Fibroblast of lung (primary cell): Measurements from ENCODE around the gene EFNA2. TPM values are rescaled to one million over a fixed set of nuclear protein-coding genes. Genes with fewer than 3 reads are reported as not detected.

Source experiments
- DNase-seq, 2 donors: peaks; one replicate each; pipeline versions ENCODE4 v3.0.0 to v3.0.0-alpha.2; 2010; ENCODE audit warnings: low read depth in 2 of 2
- H2AFZ ChIP-seq: 2 replicates; pipeline ENCODE4 v1.5.1; 2012; ENCODE audit warnings: low read length, control low read depth, inconsistent platforms
- H3K27ac ChIP-seq: 2 replicates; pipeline ENCODE4 v1.5.1; 2011; ENCODE audit warnings: low read length, control low read depth; ENCODE audit not compliant: insufficient read depth
- H3K27me3 ChIP-seq: 2 replicates; pipeline ENCODE4 v1.5.1; 2011; ENCODE audit warnings: mild to moderate bottlenecking, low read length; ENCODE audit not compliant: control insufficient read depth, insufficient read depth
- H3K36me3 ChIP-seq: 2 replicates; pipeline ENCODE4 v1.5.1; 2011; ENCODE audit warnings: low read length; ENCODE audit not compliant: control insufficient read depth, insufficient read depth
- H3K4me1 ChIP-seq: 2 replicates; pipeline ENCODE4 v1.5.1; 2011; ENCODE audit warnings: low read length; ENCODE audit not compliant: control insufficient read depth, insufficient read depth; ENCODE audit errors: extremely low read depth
- H3K4me2 ChIP-seq: 2 replicates; pipeline ENCODE4 v1.5.1; 2011; ENCODE audit warnings: low read length, control low read depth; ENCODE audit not compliant: insufficient read depth; ENCODE audit errors: extremely low read depth
- H3K4me3 ChIP-seq, 4 experiments: fragments of 200-600 bp in 1 of 4; sonication (generic) in 1 of 4; replicated peaks in 1 of 4; 2 replicates each; pipeline ENCODE4 v1.5.1; 2011 to 2016; ENCODE audit warnings: low read length in 4 of 4, low read depth in 3 of 4, mild to moderate bottlenecking in 3 of 4, control low read depth in 2 of 4, inconsistent platforms in 1 of 4, mixed read lengths in 1 of 4; ENCODE audit not compliant: insufficient read depth in 1 of 4; ENCODE audit errors: control extremely low read depth in 1 of 4
- H3K79me2 ChIP-seq: 2 replicates; pipeline ENCODE4 v1.5.1; 2012; ENCODE audit warnings: mild to moderate bottlenecking, low read length, inconsistent platforms; ENCODE audit not compliant: control insufficient read depth, insufficient read depth
- H3K9ac ChIP-seq: 2 replicates; pipeline ENCODE4 v1.5.1; 2011; ENCODE audit warnings: mild to moderate bottlenecking, low read length, control low read depth; ENCODE audit not compliant: insufficient read depth
- H3K9me3 ChIP-seq: 2 replicates; pipeline ENCODE4 v1.5.1; 2012; ENCODE audit warnings: low read depth, low read length; ENCODE audit not compliant: control insufficient read depth, insufficient read depth
- H4K20me1 ChIP-seq: 2 replicates; pipeline ENCODE4 v1.5.1; 2011; ENCODE audit warnings: low read length; ENCODE audit not compliant: control insufficient read depth, insufficient read depth; ENCODE audit errors: extremely low read depth
- CTCF ChIP-seq, 2 donors: IDR thresholded peaks in 1 of 2; conservative IDR thresholded peaks in 1 of 2; 1 replicate in 1 of 2; 2 replicates in 1 of 2; pipeline ENCODE4 v1.5.1; 2011 to 2012; ENCODE audit warnings: low read length in 2 of 2, control low read depth in 1 of 2, inconsistent platforms in 1 of 2, low read depth in 1 of 2, mild to moderate bottlenecking in 1 of 2
- EZH2 ChIP-seq: IDR thresholded peaks from 2 replicates; pipeline ENCODE4 v1.5.1; 2012; ENCODE audit warnings: low read length, control low read depth, mild to moderate bottlenecking; ENCODE audit errors: missing control alignments
- polyA plus RNA-seq, 2 donors: library from polyadenylated mRNA; depleted of rRNA in 1 of 2; stranded (reverse) in 1 of 2; unstranded in 1 of 2; fragments of >200 nt; gene quantifications; 2 replicates each; pipeline ENCODE4 v1.2.1, GENCODE V29; 2011 to 2012; ENCODE audit warnings: missing spikeins in 1 of 2
- total RNA-seq: library from RNA; depleted of rRNA; stranded (reverse); fragments of >200 nt; gene quantifications from 2 replicates; pipeline ENCODE4 v1.2.1, GENCODE V29; 2014

The EFNA2 gene
- total and polyA plus RNA-seq, 2 donors (not counting 1 experiment from before 2014, with no cell fraction given), result 0.17 TPM; not detected in 1

DNA sequence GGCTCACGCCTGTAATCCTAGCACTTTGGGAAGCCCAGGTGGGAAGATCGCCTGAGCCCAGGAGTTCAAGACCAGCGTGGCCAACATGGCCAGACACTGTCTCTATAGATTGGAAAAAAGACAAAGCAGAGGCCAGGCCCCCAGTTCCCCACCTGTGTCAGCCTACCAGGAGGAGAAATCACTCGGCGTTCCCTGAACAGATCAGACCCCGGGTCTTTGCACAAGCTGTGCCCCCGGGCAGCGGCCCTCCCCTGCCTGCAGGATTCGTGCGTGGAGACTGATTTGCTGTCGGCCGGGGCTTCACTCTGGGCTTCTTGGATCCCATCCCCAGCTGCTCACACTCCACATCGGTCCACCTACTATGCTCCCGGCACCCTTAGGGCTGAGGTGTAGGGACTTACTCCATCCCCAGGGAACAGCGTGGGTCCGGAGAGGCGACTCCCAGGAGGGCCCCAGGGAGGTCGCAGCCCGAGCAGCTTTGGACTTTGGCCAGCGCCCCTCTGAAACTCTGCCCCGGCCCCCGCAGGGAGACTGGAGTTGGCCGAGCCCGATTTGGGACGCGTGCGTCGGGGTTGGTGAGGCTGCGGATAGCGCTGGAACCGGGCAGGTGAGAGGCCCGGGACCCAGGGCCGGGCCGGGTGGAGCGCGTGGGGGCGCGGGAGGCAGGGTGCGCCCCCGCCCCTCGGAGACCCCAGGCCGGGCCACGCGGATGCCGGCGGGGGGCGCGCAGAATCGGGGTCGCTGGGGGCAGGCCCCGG is 515 bp upstream of the EFNA2 start:
- Histone ChIP-seq H3K79me2 (no peaks in the 10 kb centered on the region), H2AFZ (no peak overlapping the region), H3K4me3 (no peak overlapping the region), H3K36me3 (peaks cover under 1% of the 10 kb centered on the region), H3K9ac (no peak overlapping the region), H4K20me1 (no peaks in the 10 kb centered on the region), H3K4me2 (no peak overlapping the region), H3K27ac (no peak overlapping the region), H3K27me3 (peaks cover 31% of the 10 kb centered on the region), H3K9me3 (no peaks in the 10 kb centered on the region), H3K4me1 (no peaks in the 10 kb centered on the region)
- DNase-seq, result no peak
- TF ChIP-seq CTCF (conservative IDR thresholded peaks at IDR 0.05 in 1 of 2, IDR thresholded peaks at IDR 0.05 in 1 of 2; ENCODE audit: low read depth in 1 of 2, low read length in 2 of 2) (no peak), EZH2 (peak; percentile 93)

DNA sequence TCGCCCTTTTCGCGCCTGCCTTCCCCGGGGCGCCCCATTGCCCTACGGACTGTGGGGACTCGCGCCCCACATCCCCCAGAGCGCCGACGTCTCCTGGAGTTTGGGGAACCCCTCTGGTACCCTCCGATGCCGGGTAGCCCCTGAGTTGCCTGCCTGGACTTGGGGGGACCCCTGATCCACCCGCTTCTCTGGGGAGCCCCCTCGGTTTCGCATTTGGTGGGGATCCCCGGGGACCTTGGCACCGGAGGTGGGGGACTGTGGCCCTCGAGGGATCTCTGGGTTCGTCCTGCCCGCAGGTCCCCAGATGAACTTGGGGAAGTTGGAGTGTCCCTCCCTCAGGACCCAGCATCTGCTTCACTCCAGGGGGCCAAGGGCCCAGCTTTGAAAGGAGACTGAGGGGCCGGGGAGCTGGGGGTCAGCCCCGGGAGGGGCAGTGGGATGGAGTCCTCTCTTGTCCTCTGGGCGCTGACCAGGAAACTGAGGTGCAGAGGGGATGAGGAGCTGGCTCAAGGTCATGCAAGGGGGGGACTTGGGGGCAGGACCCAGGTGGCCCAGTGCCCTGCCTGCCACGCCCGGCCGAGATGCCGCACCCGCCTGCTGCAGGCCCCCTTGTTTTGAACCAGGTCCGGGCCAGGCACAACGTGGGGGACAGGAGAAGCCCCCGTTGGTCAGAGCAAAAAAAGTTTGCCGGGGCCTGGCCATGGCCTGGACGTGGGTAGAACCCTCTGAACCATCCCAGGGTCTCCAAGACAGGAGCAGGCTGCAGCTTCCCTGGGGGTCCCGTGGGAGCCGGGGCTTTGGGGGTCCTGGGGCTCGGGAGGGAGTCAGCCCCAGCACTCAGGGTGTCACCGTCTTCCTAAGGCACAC is 1.0 kb downstream of the EFNA2 start:
- no peak overlapping the region for H3K4me2 ChIP-seq
- no peak for TF ChIP-seq CTCF (conservative IDR thresholded peaks at IDR 0.05 in 1 of 2, IDR thresholded peaks at IDR 0.05 in 1 of 2; ENCODE audit: low read depth in 1 of 2, low read length in 2 of 2)
- TF ChIP-seq EZH2, result peak; percentile 91
- no peaks in the 10 kb centered on the region for H3K36me3 ChIP-seq
- no peaks in the 10 kb centered on the region for H3K4me1 ChIP-seq
- H3K4me3 ChIP-seq, result no peak overlapping the region
- no peak overlapping the region for H2AFZ ChIP-seq
- H3K79me2 ChIP-seq, result no peaks in the 10 kb centered on the region
- H3K9ac ChIP-seq, result no peak overlapping the region
- H3K27me3 ChIP-seq, result peaks cover 31% of the 10 kb centered on the region
- H4K20me1 ChIP-seq, result no peaks in the 10 kb centered on the region
- no peaks in the 10 kb centered on the region for H3K9me3 ChIP-seq
- H3K27ac ChIP-seq, result no peak overlapping the region
- DNase-seq, result no peak
